Subcutaneous abdominal adipose tissue (tissue), 5 donors: ENCODE data around the gene TMEM204.

Source experiments
- H3K27ac ChIP-seq: one replicate; pipeline ENCODE4 v1.7.0; 2013; ENCODE audit warnings: low read depth, mild to moderate bottlenecking, inconsistent platforms, low read length, moderate library complexity
- H3K27me3 ChIP-seq, 5 donors: one replicate each; pipeline ENCODE4 v1.7.0; 2013; ENCODE audit warnings: low read length in 5 of 5, inconsistent platforms in 1 of 5; ENCODE audit not compliant: control insufficient read depth in 5 of 5, insufficient read depth in 4 of 5
- H3K36me3 ChIP-seq, 5 donors: one replicate each; pipeline ENCODE4 v1.7.0; 2013; ENCODE audit warnings: low read length in 5 of 5; ENCODE audit not compliant: control insufficient read depth in 5 of 5, insufficient read depth in 5 of 5
- H3K4me1 ChIP-seq, 5 donors: one replicate each; pipeline ENCODE4 v1.7.0; 2013; ENCODE audit warnings: low read length in 5 of 5, mild to moderate bottlenecking in 3 of 5, moderate library complexity in 1 of 5; ENCODE audit not compliant: control insufficient read depth in 5 of 5, insufficient read depth in 5 of 5
- H3K4me3 ChIP-seq, 5 donors: one replicate each; pipeline ENCODE4 v1.7.0; 2013; ENCODE audit warnings: low read length in 5 of 5, low read depth in 1 of 5
- H3K9ac ChIP-seq, 5 donors: one replicate each; pipeline ENCODE4 v1.7.0; 2013; ENCODE audit warnings: low read length in 5 of 5, mild to moderate bottlenecking in 4 of 5, moderate library complexity in 3 of 5
- H3K9me3 ChIP-seq, 5 donors: one replicate each; pipeline ENCODE4 v1.7.0; 2013; ENCODE audit warnings: low read length in 5 of 5; ENCODE audit not compliant: control insufficient read depth in 5 of 5
- donor health status: healthy.
- donor health status: healthy.
- donor health status: healthy.
- donor health status: healthy.
- donor health status: healthy.

The TMEM204 gene

DNA sequence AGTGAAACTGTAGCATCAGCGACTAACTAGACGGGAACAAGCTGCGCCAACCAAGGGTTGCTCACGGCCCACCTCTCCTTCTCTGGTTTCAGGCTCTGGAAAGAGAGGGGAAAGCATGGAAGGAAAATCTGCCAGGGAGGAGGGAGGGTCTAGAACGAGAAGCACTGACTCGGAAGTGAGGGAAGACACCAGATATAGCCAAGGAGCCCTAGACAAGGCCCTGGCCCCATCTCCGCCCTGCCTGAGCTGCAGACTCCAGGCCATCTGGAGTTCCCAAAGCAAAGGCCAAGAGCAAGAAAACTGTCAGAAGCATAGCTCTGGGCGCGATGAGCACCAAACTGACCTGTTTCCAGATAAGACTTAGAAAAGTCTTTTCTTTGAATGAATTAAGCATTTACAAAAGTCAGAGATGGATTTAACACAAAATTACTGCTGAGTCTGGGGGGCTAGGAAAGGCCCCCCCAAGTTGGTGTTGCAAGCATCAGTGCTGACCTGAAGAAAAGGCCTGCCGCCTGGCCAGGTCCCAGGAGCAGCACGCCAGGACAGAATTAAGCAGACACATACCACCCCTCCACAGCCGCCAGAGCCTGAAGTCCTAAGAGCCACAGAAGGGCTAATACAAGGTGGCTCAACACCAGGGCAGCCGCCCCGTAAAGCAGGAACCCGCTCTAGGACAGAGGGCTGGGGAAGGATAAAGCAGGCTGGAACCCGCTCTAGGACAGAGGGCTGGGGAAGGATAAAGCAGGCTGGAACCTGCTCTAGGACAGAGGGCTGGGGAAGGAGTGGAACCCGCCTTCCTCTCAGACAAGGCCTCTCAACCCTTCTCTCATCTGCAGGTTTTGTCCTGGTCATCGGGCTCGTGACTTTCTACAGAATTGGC lies 20.7 kb downstream of the TMEM204 start:
- H3K27me3 ChIP-seq: no peaks in the 10 kb centered on the region
- H3K36me3 ChIP-seq: peaks cover 2 to 61% (median 45%) of the 10 kb centered on the region in 5 donors
- H3K9ac ChIP-seq: no peak overlapping the region
- peak overlapping the region; percentile 7 for H3K27ac ChIP-seq
- H3K4me3 ChIP-seq: no peak overlapping the region
- peaks cover 5 to 60% (median 15%) of the 10 kb centered on the region in 5 donors for H3K4me1 ChIP-seq
- H3K9me3 ChIP-seq: no peaks in the 10 kb centered on the region

DNA sequence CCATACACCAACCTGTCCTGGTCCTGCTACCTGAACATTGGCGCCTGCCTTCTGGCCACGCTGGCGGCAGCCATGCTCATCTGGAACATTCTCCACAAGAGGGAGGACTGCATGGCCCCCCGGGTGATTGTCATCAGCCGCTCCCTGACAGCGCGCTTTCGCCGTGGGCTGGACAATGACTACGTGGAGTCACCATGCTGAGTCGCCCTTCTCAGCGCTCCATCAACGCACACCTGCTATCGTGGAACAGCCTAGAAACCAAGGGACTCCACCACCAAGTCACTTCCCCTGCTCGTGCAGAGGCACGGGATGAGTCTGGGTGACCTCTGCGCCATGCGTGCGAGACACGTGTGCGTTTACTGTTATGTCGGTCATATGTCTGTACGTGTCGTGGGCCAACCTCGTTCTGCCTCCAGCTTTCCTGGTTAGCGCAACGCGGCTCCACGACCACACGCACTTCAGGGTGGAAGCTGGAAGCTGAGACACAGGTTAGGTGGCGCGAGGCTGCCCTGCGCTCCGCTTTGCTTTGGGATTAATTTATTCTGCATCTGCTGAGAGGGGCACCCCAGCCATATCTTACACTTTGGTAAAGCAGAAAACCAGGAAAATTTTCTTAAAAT lies 21.5 kb downstream of the TMEM204 start:
- peaks cover 2 to 64% (median 51%) of the 10 kb centered on the region in 5 donors for H3K36me3 ChIP-seq
- no peak overlapping the region for H3K27ac ChIP-seq
- no peak overlapping the region for H3K9ac ChIP-seq
- no peaks in the 10 kb centered on the region for H3K9me3 ChIP-seq
- no peak overlapping the region for H3K4me3 ChIP-seq
- peaks cover 5 to 60% (median 14%) of the 10 kb centered on the region in 5 donors for H3K4me1 ChIP-seq
- no peaks in the 10 kb centered on the region for H3K27me3 ChIP-seq

DNA sequence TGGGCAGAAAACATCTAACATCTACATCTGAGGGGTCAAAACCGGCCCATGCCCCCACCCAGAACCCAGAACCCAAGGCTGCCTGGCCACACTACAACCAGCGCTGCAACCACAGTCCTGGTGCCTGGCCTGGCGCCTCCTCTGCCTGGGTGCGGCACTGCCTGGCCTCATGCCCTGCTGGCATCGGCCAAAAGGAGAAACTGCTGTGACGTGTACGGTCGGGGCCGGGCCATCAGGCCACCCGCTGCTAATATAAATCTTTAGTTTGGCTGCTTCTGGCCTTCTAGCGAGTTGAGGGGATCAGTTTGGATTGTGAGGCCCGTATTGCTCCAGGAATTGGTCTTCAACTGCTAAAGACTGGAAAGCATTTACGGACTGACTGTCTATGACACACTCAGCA lies 22.8 kb downstream of the TMEM204 start:
- Histone ChIP-seq H3K9ac (no peak overlapping the region), H3K27ac (no peak overlapping the region), H3K4me1 (peaks cover 0 to 60% (median 9%) of the 10 kb centered on the region in 5 donors), H3K4me3 (no peak overlapping the region), H3K36me3 (peaks cover 2 to 74% (median 58%) of the 10 kb centered on the region in 5 donors), H3K27me3 (no peaks in the 10 kb centered on the region), H3K9me3 (no peaks in the 10 kb centered on the region)

DNA sequence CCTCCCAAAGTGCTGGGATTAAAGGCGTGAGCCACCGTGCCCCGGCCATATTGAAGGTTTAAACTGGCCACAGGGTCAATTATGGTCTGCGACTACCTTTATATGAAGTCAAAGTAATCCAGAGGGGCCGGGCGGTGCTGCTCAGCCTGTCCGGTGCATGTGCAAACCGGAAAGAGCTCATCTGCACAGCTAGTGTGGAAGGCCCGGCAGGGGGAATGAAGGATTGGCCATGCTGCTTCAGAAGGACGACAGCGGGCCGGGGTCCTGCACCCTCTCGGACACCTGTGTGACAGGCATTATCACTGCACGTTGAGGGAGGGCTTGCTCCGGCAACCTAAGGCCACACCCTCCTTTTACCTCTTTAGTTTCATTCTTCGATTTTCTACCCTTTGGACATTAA lies 23.6 kb downstream of the TMEM204 start:
- Histone ChIP-seq H3K27ac (no peak overlapping the region), H3K9me3 (no peaks in the 10 kb centered on the region), H3K27me3 (no peaks in the 10 kb centered on the region), H3K36me3 (peaks cover 2 to 82% (median 59%) of the 10 kb centered on the region in 5 donors), H3K4me3 (no peak overlapping the region), H3K9ac (no peak overlapping the region), H3K4me1 (peaks cover 0 to 60% (median 8%) of the 10 kb centered on the region in 5 donors)

DNA sequence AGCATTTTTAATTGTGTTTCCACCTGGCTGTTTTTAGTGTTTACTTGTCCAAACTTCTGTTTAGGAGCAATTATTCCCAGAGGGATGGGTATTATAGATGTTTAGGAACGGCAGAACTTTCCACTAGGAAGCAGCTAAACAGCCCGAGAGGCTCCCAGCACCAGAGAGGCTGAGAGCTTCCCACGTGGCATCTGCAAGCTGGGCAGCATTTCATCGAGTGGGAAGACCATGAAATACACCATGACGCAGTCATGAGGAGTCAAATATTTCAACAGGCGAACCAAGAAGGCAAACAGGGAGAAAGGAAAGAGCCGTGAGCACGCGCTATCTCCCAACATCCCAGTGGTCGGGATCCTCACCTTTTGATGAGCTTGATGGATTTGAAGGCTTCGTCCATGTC lies 24.1 kb downstream of the TMEM204 start:
- Histone ChIP-seq H3K4me1 (peaks cover 0 to 58% (median 8%) of the 10 kb centered on the region in 5 donors), H3K9ac (no peak overlapping the region), H3K27me3 (no peaks in the 10 kb centered on the region), H3K9me3 (no peaks in the 10 kb centered on the region), H3K27ac (no peak overlapping the region), H3K4me3 (no peak overlapping the region), H3K36me3 (peaks cover 2 to 84% (median 61%) of the 10 kb centered on the region in 5 donors)

DNA sequence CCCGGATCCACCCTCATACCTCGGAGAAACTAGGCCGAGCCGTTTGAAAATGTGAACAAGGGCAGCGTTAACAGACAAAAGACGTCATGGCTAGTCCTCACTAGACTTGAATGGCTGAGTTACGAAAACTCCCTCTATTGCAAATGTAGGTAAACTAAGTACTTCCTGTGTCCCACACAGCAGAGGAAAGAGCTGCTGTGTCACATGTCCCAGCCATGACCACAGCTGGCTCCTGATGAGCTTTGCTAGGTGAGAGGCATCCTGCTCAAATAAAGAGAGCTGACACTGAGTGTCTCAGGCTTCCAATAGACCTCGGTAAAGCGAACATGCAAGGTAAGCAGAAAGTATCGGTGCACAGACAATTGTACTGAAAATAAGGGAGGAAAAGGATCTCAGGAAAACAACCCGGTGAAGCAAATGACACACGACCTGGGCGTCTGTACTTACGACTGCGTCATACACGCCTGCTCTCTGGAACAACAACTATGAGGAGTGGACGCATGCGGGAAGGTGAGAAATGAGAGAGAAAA lies 26.0 kb downstream of the TMEM204 start:
- peak overlapping the region in 1 of 5 donors; percentile 19 for H3K9ac ChIP-seq
- H3K9me3 ChIP-seq: no peaks in the 10 kb centered on the region
- no peak overlapping the region for H3K27ac ChIP-seq
- no peak overlapping the region for H3K4me3 ChIP-seq
- H3K4me1 ChIP-seq: peaks cover 0 to 47% (median 8%) of the 10 kb centered on the region in 5 donors
- H3K27me3 ChIP-seq: no peaks in the 10 kb centered on the region
- peaks cover 0 to 74% (median 56%) of the 10 kb centered on the region in 5 donors for H3K36me3 ChIP-seq

DNA sequence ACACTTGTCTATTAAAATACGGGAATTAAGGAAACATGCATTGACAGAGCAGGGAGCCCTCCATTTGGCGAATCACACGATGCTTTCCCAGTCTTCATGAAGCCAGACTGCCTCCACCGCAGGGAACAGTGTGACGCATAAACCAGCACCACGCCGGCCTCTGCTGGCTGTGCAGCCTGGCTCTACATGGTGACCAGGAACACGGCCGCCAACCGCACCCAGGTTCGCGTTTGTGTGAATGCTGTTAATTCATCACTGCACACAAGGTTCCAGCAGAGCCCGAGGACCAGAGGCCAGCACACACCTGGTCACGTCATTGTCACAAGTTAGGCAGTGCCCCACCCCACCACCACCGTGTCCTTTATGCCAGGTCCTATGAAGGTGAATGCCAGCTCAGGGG lies 26.7 kb downstream of the TMEM204 start:
- Histone ChIP-seq H3K9me3 (no peaks in the 10 kb centered on the region), H3K4me1 (peaks cover 0 to 47% (median 8%) of the 10 kb centered on the region in 5 donors), H3K4me3 (no peak overlapping the region), H3K27me3 (no peaks in the 10 kb centered on the region), H3K36me3 (peaks cover 0 to 67% (median 50%) of the 10 kb centered on the region in 5 donors), H3K27ac (no peak overlapping the region), H3K9ac (no peak overlapping the region)

DNA sequence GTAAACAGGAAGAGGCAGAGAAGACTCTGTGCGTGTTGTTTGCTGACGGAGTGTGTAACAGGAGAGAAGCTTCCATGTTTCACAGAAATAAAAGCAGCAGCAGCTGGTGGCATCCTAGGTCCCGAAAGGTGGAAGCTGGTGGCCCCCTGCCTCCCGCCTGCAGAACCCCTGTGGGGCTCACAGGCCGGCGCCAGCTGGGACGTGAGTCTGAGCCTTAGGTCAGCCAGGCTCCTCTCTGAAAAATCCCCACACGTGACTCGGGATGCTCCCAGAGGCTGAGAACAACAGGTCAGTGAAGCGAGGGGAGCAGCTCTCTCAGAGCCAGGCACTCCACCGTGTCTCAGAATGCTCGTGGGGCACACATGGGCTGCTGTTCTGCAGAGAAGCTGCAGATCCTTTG lies 27.4 kb downstream of the TMEM204 start:
- Histone ChIP-seq H3K36me3 (peaks cover 0 to 62% (median 44%) of the 10 kb centered on the region in 5 donors), H3K27ac (no peak overlapping the region), H3K4me3 (no peak overlapping the region), H3K4me1 (peaks cover 0 to 47% (median 8%) of the 10 kb centered on the region in 5 donors), H3K9ac (no peak overlapping the region), H3K27me3 (no peaks in the 10 kb centered on the region), H3K9me3 (no peaks in the 10 kb centered on the region)

DNA sequence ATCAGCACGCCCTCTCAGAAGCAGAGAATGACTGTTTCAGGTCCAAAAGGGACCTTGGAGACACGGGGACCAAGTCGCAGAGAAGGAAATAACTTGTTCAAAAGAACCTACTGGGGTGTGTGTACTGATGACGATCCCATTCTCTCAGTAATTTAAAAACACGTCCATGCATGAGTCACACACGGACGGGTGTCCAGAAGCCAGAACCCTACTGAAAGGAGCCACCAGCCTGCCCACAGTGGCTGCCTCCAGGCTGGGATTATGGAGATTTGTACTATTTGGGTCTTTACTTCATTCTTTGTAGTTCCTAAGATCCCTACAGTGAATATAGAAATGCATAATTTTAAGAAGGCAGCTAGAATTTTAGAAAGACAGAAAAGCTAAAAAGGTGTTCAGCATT lies 27.8 kb downstream of the TMEM204 start:
- Histone ChIP-seq H3K27ac (no peak overlapping the region), H3K9ac (no peak overlapping the region), H3K27me3 (no peaks in the 10 kb centered on the region), H3K36me3 (peaks cover 0 to 59% (median 47%) of the 10 kb centered on the region in 5 donors), H3K4me3 (no peak overlapping the region), H3K9me3 (no peaks in the 10 kb centered on the region), H3K4me1 (peaks cover 0 to 43% (median 8%) of the 10 kb centered on the region in 5 donors)

DNA sequence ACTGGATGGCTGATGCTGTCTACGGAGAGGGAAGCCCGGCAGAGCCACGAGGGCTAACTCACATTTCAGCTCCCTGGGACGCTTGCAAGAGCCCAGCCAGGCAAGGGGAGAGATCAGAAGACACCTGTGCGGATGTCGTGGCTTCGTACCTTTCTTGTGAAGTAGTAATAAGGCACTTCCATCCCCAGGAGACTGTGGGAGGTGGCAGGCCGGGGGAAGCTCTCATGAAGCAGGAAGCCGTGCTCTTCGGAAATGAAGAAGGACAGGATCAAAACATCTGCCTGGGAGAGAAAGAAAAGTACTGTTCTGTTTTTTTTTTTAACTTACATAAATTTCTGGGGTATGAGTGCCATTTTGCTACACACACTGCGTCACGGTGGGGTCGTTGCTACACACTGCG lies 28.4 kb downstream of the TMEM204 start:
- Histone ChIP-seq H3K36me3 (peaks cover 0 to 57% (median 47%) of the 10 kb centered on the region in 5 donors), H3K4me1 (peaks cover 0 to 40% (median 8%) of the 10 kb centered on the region in 5 donors), H3K4me3 (no peak overlapping the region), H3K9ac (no peak overlapping the region), H3K9me3 (no peaks in the 10 kb centered on the region), H3K27me3 (no peaks in the 10 kb centered on the region), H3K27ac (no peak overlapping the region)
